Stimulated activated naive B cell treated with anti-CD40 and anti-IgM and Interleukin-4, amounts not matched to agents 10 μg/mL and 1 μg/mL and 100 μg/mL, for 72 hours (primary cell): Measurements from ENCODE around the gene C1QTNF3.
A peak's percentile ranks its signal among the peaks of the same experiment; 100 is the strongest.
"Not testable (repeated sequence)": the region's sequence is repeated elsewhere in the genome, so short reads cannot be mapped to it uniquely, and the experiment has no call there.

ENCODE experiments used
- ATAC-seq, 2 donors: fragments of 150-1000 bp; cut with Tn5 transposase; replicated peaks; 2 replicates each; pipeline ENCODE4 v1.10.0; 2021; ENCODE audit warnings: moderate library complexity in 1 of 2
- DNase-seq: peaks from one replicate; pipeline ENCODE4 v3.0.0; 2021
- H3K27ac Mint-ChIP-seq: one replicate; pipeline ENCODE4 v1.8.0; 2022; ENCODE audit warnings: mild to moderate bottlenecking, mixed read lengths
- H3K27me3 Mint-ChIP-seq, 2 donors: one replicate each; pipeline ENCODE4 v1.8.0; 2022; ENCODE audit warnings: mixed read lengths in 2 of 2
- H3K36me3 Mint-ChIP-seq, 2 donors: one replicate each; pipeline ENCODE4 v1.8.0; 2022; ENCODE audit warnings: mixed read lengths in 2 of 2, mild to moderate bottlenecking in 1 of 2
- H3K4me1 Mint-ChIP-seq, 2 donors: one replicate each; pipeline ENCODE4 v1.8.0; 2022; ENCODE audit warnings: mixed read lengths in 2 of 2, mild to moderate bottlenecking in 1 of 2
- H3K4me3 Mint-ChIP-seq, 2 donors: one replicate each; pipeline ENCODE4 v1.8.0; 2022; ENCODE audit warnings: mild to moderate bottlenecking in 2 of 2, mixed read lengths in 2 of 2, moderate library complexity in 1 of 2
- H3K9me3 Mint-ChIP-seq, 2 donors: one replicate each; pipeline ENCODE4 v1.8.0; 2022; ENCODE audit warnings: mixed read lengths in 2 of 2, mild to moderate bottlenecking in 1 of 2

C1QTNF3 gene

GRCh38 chr5:34021334-34021733 lies 21.7 kb downstream of the C1QTNF3 start:
- ATAC-seq (no peak), DNase-seq (no peak)
- Mint-ChIP-seq H3K36me3 (peaks cover 19 to 31% of the 10 kb centered on the region in 2 donors), H3K27me3 (no peaks in the 10 kb centered on the region), H3K4me1 (peaks cover 2 to 5% of the 10 kb centered on the region in 2 donors), H3K4me3 (no peak overlapping the region), H3K27ac (no peak overlapping the region), H3K9me3 (no peaks in the 10 kb centered on the region)

GRCh38 chr5:34020726-34021125 lies 22.3 kb downstream of the C1QTNF3 start:
- peaks cover 2 to 5% of the 10 kb centered on the region in 2 donors for H3K4me1 Mint-ChIP-seq
- H3K4me3 Mint-ChIP-seq = no peak overlapping the region
- ATAC-seq = no peak
- H3K9me3 Mint-ChIP-seq = no peaks in the 10 kb centered on the region
- peaks cover 15 to 25% of the 10 kb centered on the region in 2 donors for H3K36me3 Mint-ChIP-seq
- H3K27me3 Mint-ChIP-seq = no peaks in the 10 kb centered on the region
- no peak for DNase-seq
- no peak overlapping the region for H3K27ac Mint-ChIP-seq

- H3K4me3 Mint-ChIP-seq = no peak overlapping the region
- peaks cover 2 to 4% of the 10 kb centered on the region in 2 donors for H3K4me1 Mint-ChIP-seq
- H3K27me3 Mint-ChIP-seq = no peaks in the 10 kb centered on the region
- peaks cover 0 to 3% of the 10 kb centered on the region in 2 donors for H3K9me3 Mint-ChIP-seq
- ATAC-seq = no peak
- H3K36me3 Mint-ChIP-seq = peaks cover 7 to 22% of the 10 kb centered on the region in 2 donors
- no peak overlapping the region for H3K27ac Mint-ChIP-seq
- DNase-seq = no peak
These were observed 25.8 kb downstream of the C1QTNF3 start for GRCh38 chr5:34017254-34017653.

- H3K27ac Mint-ChIP-seq = no peak overlapping the region
- ATAC-seq (no peak), DNase-seq (no peak)
- peaks cover 0 to 3% of the 10 kb centered on the region in 2 donors for H3K9me3 Mint-ChIP-seq
- no peak overlapping the region for H3K4me3 Mint-ChIP-seq
- no peaks in the 10 kb centered on the region for H3K27me3 Mint-ChIP-seq
- peaks cover 5 to 17% of the 10 kb centered on the region in 2 donors for H3K36me3 Mint-ChIP-seq
- H3K4me1 Mint-ChIP-seq = no peaks in the 10 kb centered on the region
These were observed 26.3 kb downstream of the C1QTNF3 start for GRCh38 chr5:34016750-34017149.

GRCh38 chr5:34016222-34016621 lies 26.8 kb downstream of the C1QTNF3 start:
- no peaks in the 10 kb centered on the region for H3K27me3 Mint-ChIP-seq
- H3K4me3 Mint-ChIP-seq = no peak overlapping the region
- DNase-seq (no peak), ATAC-seq (no peak)
- H3K4me1 Mint-ChIP-seq = no peaks in the 10 kb centered on the region
- peaks cover 0 to 3% of the 10 kb centered on the region in 2 donors for H3K9me3 Mint-ChIP-seq
- H3K27ac Mint-ChIP-seq = no peak overlapping the region
- H3K36me3 Mint-ChIP-seq = peaks cover 4 to 12% of the 10 kb centered on the region in 2 donors

GRCh38 chr5:34015120-34015822 lies 27.7 kb downstream of the C1QTNF3 start:
- no peaks in the 10 kb centered on the region for H3K4me1 Mint-ChIP-seq
- no peak overlapping the region for H3K27ac Mint-ChIP-seq
- ATAC-seq (no peak), DNase-seq (no peak)
- H3K27me3 Mint-ChIP-seq = peaks cover 0 to 4% of the 10 kb centered on the region in 2 donors
- no peak overlapping the region for H3K4me3 Mint-ChIP-seq
- peaks cover 2 to 4% of the 10 kb centered on the region in 2 donors for H3K36me3 Mint-ChIP-seq
- H3K9me3 Mint-ChIP-seq = peaks cover 0 to 3% of the 10 kb centered on the region in 2 donors

- ATAC-seq (no peak), DNase-seq (no peak)
- Mint-ChIP-seq H3K27me3 (peaks cover 0 to 9% of the 10 kb centered on the region in 2 donors), H3K9me3 (peaks cover 0 to 3% of the 10 kb centered on the region in 2 donors), H3K4me3 (no peak overlapping the region), H3K27ac (peak overlapping the region; percentile 9), H3K36me3 (peaks cover 2 to 4% of the 10 kb centered on the region in 2 donors), H3K4me1 (peaks cover under 1 to 4% of the 10 kb centered on the region in 2 donors)
These were observed 28.4 kb downstream of the C1QTNF3 start for GRCh38 chr5:34014626-34015025.

GRCh38 chr5:34013547-34013946 lies 29.5 kb downstream of the C1QTNF3 start:
- Mint-ChIP-seq H3K9me3 (peaks cover 0 to 3% of the 10 kb centered on the region in 2 donors), H3K4me1 (peaks cover 1 to 15% of the 10 kb centered on the region in 2 donors), H3K27me3 (peaks cover 0 to 9% of the 10 kb centered on the region in 2 donors), H3K27ac (no peak overlapping the region), H3K4me3 (no peak overlapping the region), H3K36me3 (peaks cover 2 to 4% of the 10 kb centered on the region in 2 donors)
- DNase-seq = no peak
- no peak for ATAC-seq

- peaks cover 1 to 15% of the 10 kb centered on the region in 2 donors for H3K4me1 Mint-ChIP-seq
- H3K27ac Mint-ChIP-seq = no peak overlapping the region
- peaks cover 0 to 3% of the 10 kb centered on the region in 2 donors for H3K9me3 Mint-ChIP-seq
- peaks cover 2 to 4% of the 10 kb centered on the region in 2 donors for H3K36me3 Mint-ChIP-seq
- H3K4me3 Mint-ChIP-seq = no peak overlapping the region
- H3K27me3 Mint-ChIP-seq = peaks cover 0 to 9% of the 10 kb centered on the region in 2 donors
- no peak for ATAC-seq
- no peak for DNase-seq
These were observed 30.2 kb downstream of the C1QTNF3 start for GRCh38 chr5:34012791-34013190.

- H3K27me3 Mint-ChIP-seq = peaks cover 0 to 9% of the 10 kb centered on the region in 2 donors
- H3K4me3 Mint-ChIP-seq = no peak overlapping the region
- DNase-seq (no peak), ATAC-seq (no peak)
- H3K36me3 Mint-ChIP-seq = peaks cover 2 to 4% of the 10 kb centered on the region in 2 donors
- peaks cover 0 to 3% of the 10 kb centered on the region in 2 donors for H3K9me3 Mint-ChIP-seq
- no peak overlapping the region for H3K27ac Mint-ChIP-seq
- peaks cover 6 to 21% of the 10 kb centered on the region in 2 donors for H3K4me1 Mint-ChIP-seq
These were observed 31.5 kb downstream of the C1QTNF3 start for GRCh38 chr5:34011536-34011935.

- not testable (repeated sequence) for H3K27ac Mint-ChIP-seq, H3K27me3 Mint-ChIP-seq, H3K36me3 Mint-ChIP-seq, H3K4me3 Mint-ChIP-seq, H3K9me3 Mint-ChIP-seq, ATAC-seq, DNase-seq
- peaks cover 6 to 21% of the 10 kb centered on the region in 2 donors for H3K4me1 Mint-ChIP-seq
These were observed 32.9 kb downstream of the C1QTNF3 start for GRCh38 chr5:34010146-34010545.

GRCh38 chr5:34009610-34010009 lies 33.4 kb downstream of the C1QTNF3 start:
- H3K4me3 Mint-ChIP-seq = no peak overlapping the region
- no peak for ATAC-seq
- peaks cover 0 to 9% of the 10 kb centered on the region in 2 donors for H3K27me3 Mint-ChIP-seq
- H3K9me3 Mint-ChIP-seq = peaks cover 0 to 3% of the 10 kb centered on the region in 2 donors
- DNase-seq = no peak
- H3K4me1 Mint-ChIP-seq = peaks cover 6 to 21% of the 10 kb centered on the region in 2 donors
- H3K27ac Mint-ChIP-seq = no peak overlapping the region
- peaks cover 5 to 7% of the 10 kb centered on the region in 2 donors for H3K36me3 Mint-ChIP-seq

- H3K36me3 Mint-ChIP-seq = peaks cover 8 to 9% of the 10 kb centered on the region in 2 donors
- peaks cover 0 to 9% of the 10 kb centered on the region in 2 donors for H3K27me3 Mint-ChIP-seq
These were observed 34.2 kb downstream of the C1QTNF3 start for GRCh38 chr5:34008802-34009201.

GRCh38 chr5:34007621-34008600 lies 35.1 kb downstream of the C1QTNF3 start, which contains the start of gene AMACR:
Gene AMACR, minus strand, starts transcription at chr5:34008050. Its CDS starts 31 bp downstream, at chr5:34008019.
- Mint-ChIP-seq H3K9me3 (no peaks in the 10 kb centered on the region), H3K27ac (peak within 1 kb of the TSS; percentile 95)

More at GRCh38 chr5:34008802-34009201, 34.2 kb downstream of the C1QTNF3 start:
- ATAC-seq (no peak), DNase-seq (no peak)
- Mint-ChIP-seq H3K4me3 (peak overlapping the region; percentile 83 to 97), H3K9me3 (peaks cover 0 to 2% of the 10 kb centered on the region in 2 donors), H3K4me1 (peaks cover 6 to 21% of the 10 kb centered on the region in 2 donors), H3K27ac (peak overlapping the region; percentile 95)

More at GRCh38 chr5:34007621-34008600, 35.1 kb downstream of the C1QTNF3 start, which contains the start of gene AMACR:
- Mint-ChIP-seq H3K27me3 (peaks cover 0 to 9% of the 10 kb centered on the region in 2 donors), H3K4me1 (peaks cover 6 to 21% of the 10 kb centered on the region in 2 donors), H3K36me3 (peaks cover 12 to 15% of the 10 kb centered on the region in 2 donors), H3K4me3 (peak within 1 kb of the TSS; percentile 83 to 97)
- DNase-seq = peak; percentile 85
- ATAC-seq = peak; percentile 91 to 93
